Measurements from ENCODE around the gene IGF2BP2.

Gene IGF2BP2

GRCh38 chr3:185631108-185631507, 193.7 kb downstream of the IGF2BP2 start:
- no peak for DNase-seq

- DNase-seq, result no peak
These were observed 194.6 kb downstream of the IGF2BP2 start for GRCh38 chr3:185630182-185630622.

GRCh38 chr3:185629554-185630181, 195.2 kb downstream of the IGF2BP2 start:
- DNase-seq, result no peak

- no peak for DNase-seq
These were observed 199.1 kb downstream of the IGF2BP2 start for GRCh38 chr3:185625784-185626183.

- no peak for DNase-seq
These were observed 200.7 kb downstream of the IGF2BP2 start for GRCh38 chr3:185623939-185624665.

- DNase-seq, result no peak
These were observed 211.8 kb downstream of the IGF2BP2 start for GRCh38 chr3:185613016-185613415.

GRCh38 chr3:185606196-185606595, 218.6 kb downstream of the IGF2BP2 start:
- DNase-seq, result no peak

GRCh38 chr3:185605566-185605965, 219.3 kb downstream of the IGF2BP2 start:
- no peak for DNase-seq

- peak; percentile 15 for DNase-seq
These were observed 229.3 kb downstream of the IGF2BP2 start for GRCh38 chr3:185595526-185595925.

- DNase-seq, result peak; percentile 21
These were observed 230.8 kb downstream of the IGF2BP2 start for GRCh38 chr3:185594073-185594472.
